Common myeloid progenitor, CD34-positive (primary cell): ENCODE data around the gene CD320.
"Not testable (repeated sequence)": the region's sequence is repeated elsewhere in the genome, so short reads cannot be mapped to it uniquely, and the experiment has no call there.

Source experiments
- CTCF ChIA-PET: fragments of 350-600 bp; sonication (Branson Sonifier 250); formaldehyde crosslinking; loops from one replicate; lab custom pipeline; 2021; ENCODE audit warnings: antibody characterized with exemption; lab: Charles Lee
- POLR2A ChIA-PET: fragments of 350-600 bp; sonication (Branson Sonifier 250); formaldehyde crosslinking; loops from one replicate; lab custom pipeline; 2021; ENCODE audit warnings: antibody characterized with exemption; lab: Charles Lee
- DNase-seq, 3 donors: peaks; one replicate each; pipeline versions ENCODE4 v3.0.0 to v3.0.0-alpha.2; 2013
- H3K27ac ChIP-seq, 2 experiments: 1 replicate in 1 of 2; 2 replicates in 1 of 2; pipeline ENCODE4 v1.7.0; 2013; ENCODE audit warnings: inconsistent platforms in 2 of 2, low read length in 2 of 2, mild to moderate bottlenecking in 2 of 2, low read depth in 1 of 2, moderate library complexity in 1 of 2; ENCODE audit not compliant: severe bottlenecking in 2 of 2, insufficient read depth in 1 of 2, poor library complexity in 1 of 2
- H3K27me3 ChIP-seq, 5 experiments: replicated peaks in 2 of 5; 1 replicate in 3 of 5; 2 replicates in 2 of 5; pipeline versions ENCODE4 v1.6.1 to v1.7.0; 2013; ENCODE audit warnings: low read length in 4 of 5, mild to moderate bottlenecking in 2 of 5, moderate library complexity in 2 of 5, inconsistent platforms in 1 of 5; ENCODE audit not compliant: insufficient read depth in 5 of 5, control insufficient read depth in 4 of 5
- H3K36me3 ChIP-seq, 4 experiments: 1 replicate in 2 of 4; 2 replicates in 2 of 4; pipeline versions ENCODE4 v1.6.1 to v1.7.0; 2013; ENCODE audit warnings: low read length in 3 of 4, control low read depth in 1 of 4, mild to moderate bottlenecking in 1 of 4; ENCODE audit not compliant: control insufficient read depth in 4 of 4, insufficient read depth in 4 of 4
- H3K4me1 ChIP-seq, 4 experiments: 1 replicate in 3 of 4; 2 replicates in 1 of 4; pipeline versions ENCODE4 v1.6.1 to v1.7.1; 2013; ENCODE audit warnings: low read length in 3 of 4, mild to moderate bottlenecking in 3 of 4, control low read depth in 1 of 4, inconsistent platforms in 1 of 4, moderate library complexity in 1 of 4; ENCODE audit not compliant: control insufficient read depth in 4 of 4, insufficient read depth in 4 of 4; ENCODE audit errors: control extremely low read depth in 1 of 4
- H3K4me3 ChIP-seq, 7 experiments: 1 replicate in 4 of 7; 2 replicates in 3 of 7; pipeline versions ENCODE4 v1.5.1 to v1.7.0; 2013; ENCODE audit warnings: mild to moderate bottlenecking in 7 of 7, low read length in 6 of 7, moderate library complexity in 6 of 7, inconsistent platforms in 2 of 7, low read depth in 2 of 7, control low read depth in 1 of 7; ENCODE audit not compliant: insufficient read depth in 4 of 7, control insufficient read depth in 1 of 7; ENCODE audit errors: extremely low read depth in 1 of 7
- H3K9me3 ChIP-seq, 5 experiments: 1 replicate in 4 of 5; 2 replicates in 1 of 5; pipeline versions ENCODE4 v1.6.1 to v1.7.1; 2013; ENCODE audit warnings: low read length in 4 of 5, mild to moderate bottlenecking in 2 of 5, inconsistent platforms in 1 of 5, low read depth in 1 of 5, moderate library complexity in 1 of 5; ENCODE audit not compliant: control insufficient read depth in 4 of 5, insufficient read depth in 2 of 5; ENCODE audit errors: control extremely low read depth in 1 of 5
- WGBS: methylation state at CpG from one replicate; pipeline ENCODE4 v1.1.5; 2013; ENCODE audit not compliant: insufficient coverage; 5-methylcytosine and 5-hydroxymethylcytosine counted together

Gene CD320

GRCh38 chr19:8349629-8350372, 41.6 kb upstream of the CD320 start:
- peaks cover 0 to 38% (median 7%) of the 10 kb centered on the region in 5 experiments for H3K27me3 ChIP-seq
- ChIA-PET POLR2A (interaction anchor here (0.6 kb wide), 1 partner anchor 19 kb away, joined by 3 read pairs; no protein-coding TSS in a partner anchor), CTCF (interaction anchor here (0.6 to 1.8 kb wide), 2 partner anchors 16 to 50 kb away, joined by 3 read pairs; no protein-coding TSS in a partner anchor)
- WGBS = 66% methylated on average over 5 of the region's 8 CpGs
- H3K4me1 ChIP-seq, H3K36me3 ChIP-seq, H3K9me3 ChIP-seq, H3K4me3 ChIP-seq, H3K27ac ChIP-seq, DNase-seq: not testable (repeated sequence)

GRCh38 chr19:8343483-8343844, 35.3 kb upstream of the CD320 start:
- peak overlapping the region in 4 of 7 experiments; percentile 51 to 67 (median 56) for H3K4me3 ChIP-seq
- H3K27me3 ChIP-seq = peaks cover 0 to 66% (median 12%) of the 10 kb centered on the region in 5 experiments
- H3K4me1 ChIP-seq = peaks cover 0 to 22% (median 14%) of the 10 kb centered on the region in 4 experiments
- WGBS = 31% methylated on average over 7 of the region's 11 CpGs
- no peaks in the 10 kb centered on the region for H3K9me3 ChIP-seq
- no peak overlapping the region for H3K27ac ChIP-seq
- POLR2A ChIA-PET = no interaction called here
- CTCF ChIA-PET = interaction anchor here (3.1 kb wide), 1 partner anchor 10 kb away, joined by 20 read pairs; no protein-coding TSS in a partner anchor
- DNase-seq = no peak
- no peaks in the 10 kb centered on the region for H3K36me3 ChIP-seq

- H3K27ac ChIP-seq = no peak within 1 kb of the TSS
- 2% methylated on average over 53 of the region's 65 CpGs for WGBS
- peak within 1 kb of the TSS in 6 of 7 experiments; percentile 23 to 67 (median 53) for H3K4me3 ChIP-seq
- H3K36me3 ChIP-seq = no peaks in the 10 kb centered on the region
- CTCF ChIA-PET = interaction anchor here (0.9 to 3.1 kb wide), 2 partner anchors 10 to 12 kb away, joined by 3 to 20 read pairs; no protein-coding TSS in a partner anchor
- H3K9me3 ChIP-seq = no peaks in the 10 kb centered on the region
- DNase-seq = peak; percentile 93 to 95 (median 95)
- H3K27me3 ChIP-seq = peaks cover 0 to 71% (median 17%) of the 10 kb centered on the region in 5 experiments
- H3K4me1 ChIP-seq = peaks cover 0 to 22% (median 14%) of the 10 kb centered on the region in 4 experiments
- POLR2A ChIA-PET = no interaction called here
Observed at GRCh38 chr19:8342684-8343482, 34.7 kb upstream of the CD320 start, which contains the start of gene KANK3. KANK3 (minus strand) TSS chr19:8343262; CDS start chr19:8337828, 5,434 bp downstream.

GRCh38 chr19:8342316-8342683, 34.1 kb upstream of the CD320 start:
- Histone ChIP-seq H3K9me3 (no peaks in the 10 kb centered on the region), H3K27me3 (peaks cover 0 to 77% (median 22%) of the 10 kb centered on the region in 5 experiments), H3K4me3 (peak overlapping the region in 1 of 7 experiments; percentile 56), H3K36me3 (no peaks in the 10 kb centered on the region), H3K27ac (no peak overlapping the region), H3K4me1 (peaks cover 0 to 22% (median 14%) of the 10 kb centered on the region in 4 experiments)
- CTCF ChIA-PET = interaction anchor here (0.9 to 3.1 kb wide), 2 partner anchors 11 to 13 kb away, joined by 3 to 20 read pairs; no protein-coding TSS in a partner anchor
- no peak for DNase-seq
- POLR2A ChIA-PET = no interaction called here
- WGBS = 22% methylated on average over 13 of the region's 14 CpGs

- CTCF ChIA-PET = interaction anchor here (1.2 to 1.5 kb wide), 2 partner anchors 11 to 18 kb away, joined by 4 to 5 read pairs; no protein-coding TSS in a partner anchor
- H3K27ac ChIP-seq, POLR2A ChIA-PET: not testable (repeated sequence)
Observed at GRCh38 chr19:8341504-8341903, 33.3 kb upstream of the CD320 start.

GRCh38 chr19:8340341-8341096, 32.4 kb upstream of the CD320 start:
- POLR2A ChIA-PET = no interaction called here
- Histone ChIP-seq H3K27ac (no peak overlapping the region), H3K27me3 (peaks cover 0 to 93% (median 34%) of the 10 kb centered on the region in 5 experiments), H3K4me1 (peaks cover 0 to 28% (median 20%) of the 10 kb centered on the region in 4 experiments), H3K4me3 (no peak overlapping the region), H3K9me3 (no peaks in the 10 kb centered on the region), H3K36me3 (no peaks in the 10 kb centered on the region)
- CTCF ChIA-PET = interaction anchor here (0.6 to 1.5 kb wide), 3 partner anchors 10 to 17 kb away, joined by 3 to 5 read pairs (median 4); no protein-coding TSS in a partner anchor
- DNase-seq = no peak
- 14% methylated on average over 15 of the region's 15 CpGs for WGBS

More at GRCh38 chr19:8341504-8341903, 33.3 kb upstream of the CD320 start:
- DNase-seq, H3K4me3 ChIP-seq, H3K36me3 ChIP-seq, H3K9me3 ChIP-seq: not testable (repeated sequence)
- peaks cover 0 to 25% (median 16%) of the 10 kb centered on the region in 4 experiments for H3K4me1 ChIP-seq
- no CpG with 5 or more reads among the region's 4 CpGs for WGBS
- H3K27me3 ChIP-seq = peaks cover 0 to 83% (median 25%) of the 10 kb centered on the region in 5 experiments
